HG03469 (cell line): ENCODE results near the gene NTN3.

Experiments
- ATAC-seq: cut with Tn5 transposase; IDR thresholded peaks from one replicate; pipeline ENCODE4 v1.9.1; 2021; ENCODE audit warnings: mild to moderate bottlenecking, moderate library complexity, moderate number of reproducible peaks; ENCODE audit not compliant: unreplicated experiment

NTN3 gene

DNA sequence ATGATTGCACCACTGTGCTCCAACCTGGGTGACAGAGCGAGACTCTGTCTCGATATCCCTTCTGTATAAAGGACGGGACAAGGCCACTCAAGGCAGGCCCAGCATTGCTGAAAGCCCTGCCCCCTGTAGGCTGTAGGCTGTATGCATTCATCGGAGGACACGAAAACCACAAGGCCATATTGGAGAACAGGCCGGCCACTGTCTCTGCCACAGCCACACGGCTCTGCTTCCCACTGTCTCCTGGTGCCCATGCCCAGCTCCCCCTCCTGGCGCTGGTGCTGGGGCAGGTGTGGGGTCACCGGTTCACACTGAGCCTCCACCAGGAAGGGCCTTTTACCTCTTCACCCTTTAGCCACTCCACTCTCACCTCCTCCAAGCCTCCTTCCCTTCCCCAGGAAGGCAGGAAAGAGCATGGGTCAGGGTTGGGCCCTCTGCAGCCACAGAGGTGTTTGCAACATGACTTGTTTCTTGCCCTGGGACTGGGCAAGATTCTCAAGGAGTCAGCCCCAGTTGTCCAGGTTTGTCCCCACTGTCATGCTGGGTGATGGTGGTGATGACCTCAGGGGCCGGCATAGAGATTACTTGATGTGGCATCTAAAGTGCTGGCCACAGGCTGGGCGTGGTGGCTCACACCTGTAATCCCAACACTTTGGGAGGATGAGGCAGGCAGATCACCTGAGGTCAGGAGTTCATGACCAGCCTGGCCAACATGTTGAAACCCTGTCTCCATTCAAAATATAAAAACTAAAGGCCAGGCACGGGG is 5.3 kb upstream of the NTN3 start:
- no peak for ATAC-seq

DNA sequence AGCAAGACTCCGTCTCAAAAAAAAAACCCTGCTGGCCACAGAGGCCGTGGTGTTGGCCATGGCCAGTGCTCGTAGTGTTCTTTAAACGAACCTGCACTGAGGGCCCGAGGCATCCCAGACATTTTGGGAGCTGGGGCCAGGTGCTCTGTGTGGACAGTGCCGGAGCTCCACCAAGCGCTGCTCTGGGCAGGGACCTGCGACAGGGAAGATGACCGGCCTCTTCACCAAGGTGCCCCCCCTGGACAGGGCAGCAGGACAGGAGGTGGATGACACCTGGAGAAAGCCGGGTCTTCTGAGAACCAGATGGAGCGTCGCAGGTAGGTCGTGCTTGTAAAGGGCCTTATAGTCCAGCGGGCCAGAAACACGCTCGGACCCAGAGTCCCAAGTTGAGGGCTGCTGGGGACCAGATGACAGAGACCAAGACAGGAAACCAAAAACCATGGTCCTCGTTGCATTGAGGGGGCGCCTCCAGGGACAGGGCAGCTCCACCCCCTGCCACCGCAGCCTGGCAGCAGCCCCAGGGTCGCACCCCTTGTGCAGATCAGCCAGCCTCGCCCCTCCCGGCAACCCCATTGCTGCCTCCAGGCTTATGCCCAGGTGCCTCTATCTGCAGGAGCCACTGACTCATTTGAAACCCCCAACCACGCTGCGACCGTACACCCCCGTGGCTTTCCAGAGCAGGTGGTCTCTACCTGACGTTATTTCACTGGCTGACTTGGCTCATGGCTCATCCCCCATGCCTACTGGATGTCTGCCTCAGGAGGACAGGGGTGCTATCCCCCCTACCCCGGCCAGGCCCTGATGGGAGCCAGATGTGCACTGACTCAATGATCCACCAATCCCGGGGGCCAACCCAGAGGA is 4.2 kb upstream of the NTN3 start:
- ATAC-seq = no peak

DNA sequence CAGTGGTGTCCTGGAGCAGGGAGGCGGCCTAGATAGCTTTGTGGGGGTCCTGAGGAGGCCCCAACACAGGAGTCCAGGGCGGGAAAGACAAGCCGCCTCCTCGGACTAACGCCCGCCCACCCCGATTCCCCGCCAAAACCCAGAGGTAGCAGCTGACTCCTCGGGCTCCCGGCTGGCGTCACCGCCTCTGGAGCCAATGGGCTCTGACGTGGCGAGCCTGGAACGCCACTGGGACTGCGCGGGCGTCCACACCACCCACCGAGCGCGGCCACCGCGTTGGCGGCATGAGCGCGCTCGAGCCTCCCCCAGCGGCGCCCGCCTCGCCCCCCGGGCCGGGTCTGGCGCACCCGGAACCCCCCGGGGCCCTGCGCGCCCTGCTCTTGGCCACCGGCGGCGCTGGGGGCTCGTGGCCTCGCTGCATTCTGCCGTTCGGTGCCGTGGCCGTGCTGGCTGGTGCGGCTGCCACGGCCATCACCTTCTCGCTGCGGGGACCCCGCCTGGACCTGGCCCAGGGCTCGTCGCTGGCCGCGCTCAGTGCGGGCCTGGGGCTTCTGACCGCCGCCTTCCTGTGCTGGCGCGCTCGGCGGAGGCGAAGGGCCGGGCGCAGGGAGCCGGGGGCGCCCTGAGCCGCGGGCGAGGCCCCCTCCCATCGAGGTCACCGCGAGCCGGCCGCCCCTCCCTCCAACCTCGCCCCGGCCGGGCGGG is 3.4 kb upstream of the NTN3 start:
- no peak for ATAC-seq

DNA sequence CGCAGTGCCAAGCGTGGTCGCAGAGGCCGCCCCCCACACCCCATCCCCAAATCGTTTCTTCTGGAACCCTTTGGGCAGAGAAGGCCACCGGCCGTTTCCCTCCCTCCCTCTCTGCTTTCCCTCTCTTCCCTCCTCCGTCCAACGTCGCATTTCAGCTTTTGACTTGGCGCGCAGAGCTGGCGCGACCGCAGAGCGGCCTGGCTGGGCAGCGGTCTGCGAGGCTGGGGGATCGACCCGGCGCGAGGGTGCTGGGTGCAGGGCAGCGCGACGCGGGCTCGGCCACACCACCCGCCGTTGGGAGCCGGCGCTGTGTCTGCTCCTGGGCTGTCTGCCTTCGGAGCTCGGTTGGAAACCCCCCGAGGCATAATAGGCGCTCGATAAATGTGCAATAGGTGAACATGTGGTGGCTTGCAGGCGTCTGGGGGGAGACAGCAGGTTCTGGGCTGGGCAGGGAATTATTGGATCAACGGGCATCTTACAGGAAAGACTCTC is 2.8 kb upstream of the NTN3 start:
- ATAC-seq = no peak

DNA sequence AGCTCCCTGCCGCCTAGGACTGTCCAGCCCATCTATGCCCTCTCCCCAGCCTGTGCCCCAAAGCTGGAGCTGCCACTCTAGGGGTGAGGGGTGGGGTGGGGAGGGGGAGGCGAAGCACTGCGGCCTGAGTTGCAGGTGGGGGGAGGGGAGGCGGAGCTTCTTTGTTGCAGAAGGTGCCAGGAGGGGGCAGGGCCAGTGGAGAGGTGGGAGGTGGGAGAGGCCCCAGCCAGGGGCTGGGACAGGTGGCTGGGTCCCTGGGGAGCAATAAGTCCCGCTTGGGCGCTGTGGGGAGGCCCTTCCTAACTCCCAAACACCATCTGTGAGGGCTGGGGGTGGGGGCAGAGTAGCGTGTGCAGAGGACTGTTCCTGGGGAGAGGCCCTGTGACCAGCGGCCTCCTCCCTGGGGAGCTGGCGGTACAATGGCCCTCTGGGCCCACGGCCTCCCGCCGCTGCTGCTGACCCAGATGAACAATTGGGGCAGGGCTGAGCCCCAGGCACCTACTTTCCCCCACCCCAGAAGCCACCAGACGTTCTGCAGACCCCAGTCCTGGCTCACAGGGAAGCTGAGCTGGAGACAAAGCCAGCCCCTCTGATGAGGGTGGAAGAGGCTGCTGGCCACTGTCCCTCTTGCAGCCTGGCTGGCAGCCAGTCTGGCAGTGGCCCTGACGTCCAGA is 2.2 kb upstream of the NTN3 start:
- no peak for ATAC-seq

DNA sequence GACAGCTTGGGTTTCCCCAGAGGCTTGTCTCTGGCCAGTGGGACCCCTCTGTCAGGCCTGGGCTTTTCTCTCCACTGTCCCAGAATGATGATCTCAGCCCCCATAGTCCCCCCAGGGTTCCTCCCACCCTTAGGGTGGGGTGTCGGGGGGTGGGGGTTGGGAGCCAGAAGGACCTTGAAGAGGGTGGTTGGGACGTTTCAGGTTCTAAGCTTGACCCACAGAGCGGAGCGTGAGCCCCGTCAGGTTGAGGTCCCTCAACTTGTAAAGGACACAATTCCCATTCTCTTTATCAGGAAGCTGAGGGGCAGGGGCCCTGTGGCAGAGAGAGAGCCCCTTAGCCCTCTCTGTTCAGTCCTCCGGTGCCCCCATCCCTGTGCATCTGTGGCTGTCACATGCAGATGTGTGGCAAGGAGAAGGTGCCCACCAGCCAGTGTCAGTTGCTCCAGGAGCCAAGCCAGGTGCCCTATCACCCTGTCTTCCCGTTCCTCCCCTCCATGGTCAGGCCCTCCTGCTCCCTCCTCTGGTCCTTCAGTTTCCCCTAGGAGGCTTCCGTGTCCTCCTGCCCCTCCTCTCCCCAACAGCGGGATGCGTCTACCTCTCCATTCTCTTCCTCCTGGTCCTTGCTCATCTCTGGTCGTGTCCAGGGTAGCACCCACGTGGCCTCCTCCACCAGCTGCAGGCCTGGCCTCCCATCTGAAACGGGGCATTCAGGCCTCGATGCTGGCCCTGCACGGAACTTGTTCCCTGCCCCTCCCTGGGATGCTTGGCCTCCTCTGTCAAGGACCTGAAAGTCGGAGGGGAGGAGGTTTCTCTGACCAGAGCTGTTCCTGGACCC is 1.5 kb upstream of the NTN3 start:
- no peak for ATAC-seq

DNA sequence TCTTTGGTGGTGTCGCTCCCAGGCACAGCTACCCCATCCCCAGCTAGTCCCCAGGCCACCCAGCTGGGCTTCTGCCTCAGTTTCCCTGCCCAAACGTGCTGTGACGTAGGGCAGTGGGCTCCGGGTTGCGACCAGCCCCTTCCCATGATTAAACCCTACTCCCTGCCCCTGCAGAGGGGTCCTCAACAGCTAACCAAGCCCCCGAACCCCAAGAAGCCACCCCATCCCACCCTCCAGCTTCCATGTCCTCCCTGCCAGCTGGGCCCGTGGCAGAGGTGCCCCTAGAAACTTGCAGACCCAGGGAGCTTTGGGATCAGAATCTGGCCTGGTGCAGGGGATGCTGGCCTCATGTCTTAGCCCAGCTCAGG is 879 bp upstream of the NTN3 start:
- no peak for ATAC-seq

DNA sequence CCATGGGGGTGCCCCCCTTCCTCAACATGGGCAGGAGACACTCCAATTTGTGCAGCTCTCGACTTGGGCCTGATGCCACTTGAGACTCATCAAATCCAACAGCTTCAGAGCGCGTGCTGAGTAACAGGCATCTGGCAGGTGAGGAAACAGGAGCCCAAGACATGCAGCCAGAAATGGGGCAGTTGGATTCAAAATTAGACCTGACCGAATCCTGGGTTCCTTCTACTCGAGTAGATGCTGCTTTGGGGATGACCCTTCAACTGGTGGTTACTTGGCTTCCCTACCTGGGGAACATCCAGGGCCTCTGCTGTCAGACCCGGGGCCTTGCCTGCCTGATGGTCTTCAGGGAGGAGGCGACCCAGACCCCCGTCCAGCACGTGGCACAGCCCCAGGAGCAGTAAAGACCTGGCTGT is 488 bp upstream of the NTN3 start:
- no peak for ATAC-seq

DNA sequence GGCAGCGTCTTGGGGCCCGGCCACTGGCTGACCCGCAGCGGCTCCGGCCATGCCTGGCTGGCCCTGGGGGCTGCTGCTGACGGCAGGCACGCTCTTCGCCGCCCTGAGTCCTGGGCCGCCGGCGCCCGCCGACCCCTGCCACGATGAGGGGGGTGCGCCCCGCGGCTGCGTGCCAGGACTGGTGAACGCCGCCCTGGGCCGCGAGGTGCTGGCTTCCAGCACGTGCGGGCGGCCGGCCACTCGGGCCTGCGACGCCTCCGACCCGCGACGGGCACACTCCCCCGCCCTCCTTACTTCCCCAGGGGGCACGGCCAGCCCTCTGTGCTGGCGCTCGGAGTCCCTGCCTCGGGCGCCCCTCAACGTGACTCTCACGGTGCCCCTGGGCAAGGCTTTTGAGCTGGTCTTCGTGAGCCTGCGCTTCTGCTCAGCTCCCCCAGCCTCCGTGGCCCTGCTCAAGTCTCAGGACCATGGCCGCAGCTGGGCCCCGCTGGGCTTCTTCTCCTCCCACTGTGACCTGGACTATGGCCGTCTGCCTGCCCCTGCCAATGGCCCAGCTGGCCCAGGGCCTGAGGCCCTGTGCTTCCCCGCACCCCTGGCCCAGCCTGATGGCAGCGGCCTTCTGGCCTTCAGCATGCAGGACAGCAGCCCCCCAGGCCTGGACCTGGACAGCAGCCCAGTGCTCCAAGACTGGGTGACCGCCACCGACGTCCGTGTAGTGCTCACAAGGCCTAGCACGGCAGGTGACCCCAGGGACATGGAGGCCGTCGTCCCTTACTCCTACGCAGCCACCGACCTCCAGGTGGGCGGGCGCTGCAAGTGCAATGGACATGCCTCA is 773 bp downstream of the NTN3 start:
- no peak for ATAC-seq

DNA sequence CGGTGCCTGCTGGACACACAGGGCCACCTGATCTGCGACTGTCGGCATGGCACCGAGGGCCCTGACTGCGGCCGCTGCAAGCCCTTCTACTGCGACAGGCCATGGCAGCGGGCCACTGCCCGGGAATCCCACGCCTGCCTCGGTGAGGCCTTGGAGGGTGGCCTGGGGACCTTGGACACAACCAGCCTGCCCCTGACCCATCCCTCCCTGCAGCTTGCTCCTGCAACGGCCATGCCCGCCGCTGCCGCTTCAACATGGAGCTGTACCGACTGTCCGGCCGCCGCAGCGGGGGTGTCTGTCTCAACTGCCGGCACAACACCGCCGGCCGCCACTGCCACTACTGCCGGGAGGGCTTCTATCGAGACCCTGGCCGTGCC is 1.4 kb downstream of the NTN3 start:
- no peak for ATAC-seq

DNA sequence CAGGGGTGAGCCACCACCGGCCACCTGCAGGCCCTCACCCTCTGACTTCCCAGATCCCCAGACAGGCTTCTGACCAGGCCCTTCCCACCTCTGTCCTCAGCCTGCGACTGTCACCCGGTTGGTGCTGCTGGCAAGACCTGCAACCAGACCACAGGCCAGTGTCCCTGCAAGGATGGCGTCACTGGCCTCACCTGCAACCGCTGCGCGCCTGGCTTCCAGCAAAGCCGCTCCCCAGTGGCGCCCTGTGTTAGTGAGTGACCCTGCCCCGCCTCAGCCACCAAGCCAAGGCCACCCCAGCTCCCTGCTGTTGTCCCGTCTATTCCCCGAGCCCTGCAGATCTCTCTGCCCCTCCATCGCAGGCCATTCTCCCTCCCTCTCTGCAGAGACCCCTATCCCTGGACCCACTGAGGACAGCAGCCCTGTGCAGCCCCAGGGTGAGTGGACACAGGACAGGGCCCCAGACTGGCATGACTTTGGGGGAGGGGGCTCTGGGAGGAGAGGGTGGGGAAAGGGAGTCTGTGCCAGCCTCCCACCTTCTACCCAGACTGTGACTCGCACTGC is 1.9 kb downstream of the NTN3 start:
- no peak for ATAC-seq

DNA sequence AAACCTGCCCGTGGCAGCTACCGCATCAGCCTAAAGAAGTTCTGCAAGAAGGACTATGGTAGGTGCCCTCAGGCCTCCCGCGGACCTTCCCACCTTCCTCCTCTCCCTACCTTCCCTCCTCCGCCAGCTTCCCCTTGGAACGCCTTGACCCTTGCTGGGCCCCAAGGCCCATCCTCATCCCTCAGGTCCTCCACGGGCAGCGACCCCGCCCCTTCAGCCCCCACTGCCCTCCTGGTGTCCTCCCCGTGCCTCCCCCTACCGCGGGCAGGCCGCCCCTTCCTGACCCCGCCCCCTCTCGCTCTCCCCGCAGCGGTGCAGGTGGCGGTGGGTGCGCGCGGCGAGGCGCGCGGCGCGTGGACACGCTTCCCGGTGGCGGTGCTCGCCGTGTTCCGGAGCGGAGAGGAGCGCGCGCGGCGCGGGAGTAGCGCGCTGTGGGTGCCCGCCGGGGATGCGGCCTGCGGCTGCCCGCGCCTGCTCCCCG is 2.4 kb downstream of the NTN3 start:
- ATAC-seq = no peak

DNA sequence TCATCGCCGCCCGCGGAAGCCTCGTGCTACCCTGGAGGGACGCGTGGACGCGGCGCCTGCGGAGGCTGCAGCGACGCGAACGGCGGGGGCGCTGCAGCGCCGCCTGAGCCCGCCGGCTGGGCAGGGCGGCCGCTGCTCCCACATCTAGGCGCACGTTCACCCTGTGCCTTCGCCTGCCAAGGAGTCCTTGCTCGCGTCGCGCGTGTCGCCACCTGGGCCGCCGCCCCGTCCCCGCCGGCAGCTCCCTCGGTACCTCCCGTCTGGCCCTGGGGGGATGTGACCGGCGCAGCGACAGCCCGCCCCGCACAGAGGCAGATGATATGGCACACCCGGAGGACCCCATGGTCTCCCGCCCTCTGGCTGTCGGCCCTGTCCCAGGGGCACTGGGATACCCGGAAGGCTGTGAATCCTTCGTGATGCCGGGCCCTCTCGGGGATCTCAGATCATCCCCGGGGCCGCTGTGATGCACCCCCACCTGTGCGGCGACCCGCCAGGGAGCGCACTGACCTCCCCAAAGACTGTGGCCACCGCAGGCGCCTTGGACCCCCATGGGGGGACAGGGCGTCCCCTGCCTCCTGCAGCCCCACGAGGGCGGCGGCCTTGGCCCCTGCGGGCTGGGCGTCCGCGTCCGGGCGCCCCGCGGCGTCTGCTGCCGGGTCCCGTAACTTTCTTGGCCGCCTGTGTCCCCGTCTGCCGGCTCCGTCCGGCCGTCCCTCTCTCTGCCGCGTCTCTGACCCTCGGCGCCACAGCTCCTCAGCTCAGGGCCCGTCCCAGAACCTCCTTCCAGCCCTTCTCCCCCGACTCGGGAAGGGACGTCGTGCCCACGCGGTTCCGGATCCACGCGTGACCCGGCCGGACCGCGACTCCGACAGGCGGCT is 3.1 kb downstream of the NTN3 start:
- no peak for ATAC-seq

DNA sequence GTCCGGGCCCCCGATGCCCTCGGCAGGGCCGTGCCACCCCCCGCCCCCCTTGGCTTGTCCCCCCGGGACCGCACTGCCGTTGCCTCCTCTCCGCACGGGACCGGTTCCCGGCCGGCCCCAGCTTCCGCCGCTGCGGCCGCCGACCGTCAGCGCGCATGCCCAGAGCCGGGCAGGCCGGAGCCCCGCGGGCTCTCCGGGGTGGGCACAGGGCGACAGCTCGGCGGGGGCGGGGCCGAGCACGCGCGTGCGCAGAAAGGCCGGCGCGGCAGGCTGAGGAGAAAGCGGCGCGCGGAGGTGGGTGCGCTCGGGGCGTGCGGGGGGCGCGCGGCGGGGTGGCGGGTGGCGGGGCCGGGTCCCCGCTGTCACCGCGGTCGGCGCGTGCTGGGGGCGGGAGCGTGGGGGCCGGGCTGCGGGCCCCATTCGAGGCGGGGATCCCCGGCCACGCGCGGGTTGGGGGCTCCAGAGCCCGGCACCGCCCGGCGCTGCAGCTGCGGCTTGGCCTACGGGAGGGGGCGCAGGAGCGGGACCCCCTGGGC is 3.8 kb downstream of the NTN3 start, which contains the start of gene TBC1D24:
Gene TBC1D24 (plus strand): TSS at position 251 of the 536 bp plus-strand sequence. CDS start 21,022 bp downstream, outside the sequence.
- ATAC-seq = no peak

DNA sequence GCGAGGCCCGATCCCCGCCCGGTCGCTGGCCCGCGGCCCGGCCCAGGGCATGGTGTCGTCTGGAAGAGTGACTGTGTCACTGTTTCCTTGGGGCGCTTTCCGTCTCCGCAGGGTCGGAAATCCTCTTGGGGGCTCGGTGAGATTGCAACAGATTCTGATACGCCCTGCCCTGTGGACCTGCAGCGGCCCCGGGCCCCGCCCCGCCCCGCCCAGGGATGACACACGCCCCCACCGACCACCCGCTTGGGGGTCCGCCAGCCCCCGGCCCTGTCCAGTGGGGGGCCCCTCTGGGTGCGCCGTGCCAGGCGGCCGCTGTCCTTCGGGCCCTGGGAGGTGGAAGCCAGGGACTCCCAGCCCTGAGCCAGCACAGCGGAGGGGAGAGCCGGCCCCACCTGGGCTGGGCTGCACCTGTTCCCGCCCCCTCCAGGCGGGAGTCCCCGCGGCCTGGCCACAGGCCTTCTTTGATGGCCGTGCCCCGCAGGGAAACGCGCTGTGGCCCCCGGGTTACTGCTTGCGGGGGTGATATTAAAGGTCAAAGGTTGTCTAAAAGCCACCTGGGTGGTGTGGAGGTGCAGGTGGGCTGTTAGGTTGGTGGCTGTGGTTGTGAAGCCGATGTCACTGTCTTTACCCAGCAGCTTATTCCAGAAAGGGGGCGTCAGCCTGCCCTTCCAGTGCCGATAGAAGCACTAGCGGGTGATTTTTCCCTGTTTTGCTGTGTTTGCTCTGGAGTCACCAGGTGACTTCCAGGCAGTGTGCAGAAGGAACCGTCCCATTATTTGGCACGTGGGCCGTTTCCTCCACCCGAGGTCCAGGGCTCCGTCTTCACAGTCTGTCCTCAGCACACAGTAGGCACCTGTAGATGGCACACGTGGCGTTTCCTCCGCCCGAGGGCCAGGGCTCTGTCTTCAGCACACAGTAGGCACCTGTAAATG is 4.6 kb downstream of the NTN3 start:
- no peak for ATAC-seq

DNA sequence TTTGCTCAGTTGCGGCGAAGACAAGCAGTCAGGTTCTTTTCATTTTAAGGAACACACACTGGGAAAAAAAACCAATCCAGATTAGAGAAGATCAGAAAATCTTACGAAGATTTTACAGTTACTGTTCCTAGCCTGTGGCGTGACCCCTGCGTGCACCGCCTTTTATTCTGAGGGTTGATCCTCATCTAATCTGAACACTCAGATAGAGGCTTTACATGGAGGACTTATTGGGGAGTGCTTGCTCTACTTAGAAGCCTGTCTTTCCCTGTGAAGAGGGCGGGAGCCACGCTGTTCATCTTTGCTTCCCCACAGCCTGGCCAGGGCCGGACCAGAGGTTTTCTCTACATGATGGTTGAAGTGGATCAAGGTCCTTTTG is 5.2 kb downstream of the NTN3 start:
- ATAC-seq = no peak
